ENCODE measurements around the gene ILKAP.

ILKAP gene

GRCh38 chr2:238152771-238153688 is 50.5 kb downstream of the ILKAP start:
- DNase-seq (ENCODE audit: low read depth, low spot score), result no peak

GRCh38 chr2:238151628-238152235 is 51.8 kb downstream of the ILKAP start:
- DNase-seq (ENCODE audit: low read depth, low spot score), result no peak

- DNase-seq (ENCODE audit: low read depth, low spot score), result no peak
These were observed 52.3 kb downstream of the ILKAP start for GRCh38 chr2:238151205-238151604.

- no peak for DNase-seq (ENCODE audit: low read depth, low spot score)
These were observed 52.8 kb downstream of the ILKAP start for GRCh38 chr2:238150686-238151085.

- DNase-seq (ENCODE audit: low read depth, low spot score), result no peak
These were observed 53.5 kb downstream of the ILKAP start for GRCh38 chr2:238149841-238150572.

- DNase-seq (ENCODE audit: low read depth, low spot score), result no peak
These were observed 54.5 kb downstream of the ILKAP start for GRCh38 chr2:238148981-238149380.

GRCh38 chr2:238146884-238147544 is 56.5 kb downstream of the ILKAP start:
- DNase-seq (ENCODE audit: low read depth, low spot score), result no peak

GRCh38 chr2:238145851-238146250 is 57.6 kb downstream of the ILKAP start:
- no peak for DNase-seq (ENCODE audit: low read depth, low spot score)

- DNase-seq (ENCODE audit: low read depth, low spot score), result no peak
These were observed 58.4 kb downstream of the ILKAP start for GRCh38 chr2:238145046-238145445.

GRCh38 chr2:238144262-238144661 is 59.2 kb downstream of the ILKAP start:
- DNase-seq (ENCODE audit: low read depth, low spot score), result no peak

GRCh38 chr2:238143239-238143951 is 60.1 kb downstream of the ILKAP start:
- no peak for DNase-seq (ENCODE audit: low read depth, low spot score)

- no peak for DNase-seq (ENCODE audit: low read depth, low spot score)
These were observed 60.9 kb downstream of the ILKAP start for GRCh38 chr2:238142382-238143205.

GRCh38 chr2:238141541-238142318 is 61.8 kb downstream of the ILKAP start:
- DNase-seq (ENCODE audit: low read depth, low spot score), result no peak

GRCh38 chr2:238140721-238141540 is 62.6 kb downstream of the ILKAP start:
- no peak for DNase-seq (ENCODE audit: low read depth, low spot score)

- DNase-seq (ENCODE audit: low read depth, low spot score), result no peak
These were observed 63.5 kb downstream of the ILKAP start for GRCh38 chr2:238140040-238140439.

GRCh38 chr2:238139196-238140039 is 64.1 kb downstream of the ILKAP start:
- DNase-seq (ENCODE audit: low read depth, low spot score), result no peak

- DNase-seq (ENCODE audit: low read depth, low spot score), result no peak
These were observed 64.9 kb downstream of the ILKAP start, which contains the start of gene KLHL30 for GRCh38 chr2:238138331-238139195. Gene KLHL30, plus strand, starts transcription at chr2:238138668. Its CDS starts 2,087 bp downstream, at chr2:238140755.

Data from smooth muscle cell of the brain vasculature (primary cell).